Measurements from ENCODE around the gene PPM1G.

Gene PPM1G

DNA sequence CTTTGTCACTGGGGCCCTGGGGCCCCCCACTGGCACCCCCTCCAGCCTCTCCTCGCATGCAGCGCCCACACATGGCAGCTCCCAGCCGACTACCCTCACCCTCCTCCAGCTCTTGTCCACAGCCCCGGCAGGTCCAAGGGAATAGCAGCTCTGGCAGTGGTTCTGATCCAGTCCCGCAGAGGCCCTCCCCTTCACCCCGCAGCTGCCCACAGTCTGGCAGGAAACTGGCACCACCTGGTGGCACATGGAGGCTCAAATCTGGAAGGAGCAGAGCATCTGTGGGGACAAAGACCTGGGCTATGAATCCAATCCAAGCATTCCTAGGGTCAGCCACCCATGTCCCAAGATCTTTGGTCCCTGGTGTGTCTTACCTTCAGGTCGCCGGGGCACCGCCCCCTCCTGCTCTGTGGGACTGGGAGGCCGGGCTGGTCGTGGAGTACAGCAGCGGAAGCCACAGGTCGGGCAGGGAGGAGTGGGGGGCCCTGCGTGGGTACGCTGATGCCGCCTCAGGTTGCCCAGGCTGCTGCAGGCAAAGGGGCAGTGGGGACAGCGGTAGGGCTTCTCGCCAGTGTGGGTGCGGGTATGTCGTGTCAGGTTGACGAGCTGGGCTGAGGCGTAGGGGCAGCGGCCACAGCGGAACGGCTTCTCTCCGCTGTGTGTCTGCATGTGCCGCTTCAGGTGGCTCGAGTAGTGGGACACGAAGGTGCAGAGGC lies 31.1 kb downstream of the PPM1G start:
- DNase-seq, result peak in 4 of 10 donors; percentile 17 to 76 (median 26)
- intact Hi-C loops (cut with DNase I), result no loop called here

DNA sequence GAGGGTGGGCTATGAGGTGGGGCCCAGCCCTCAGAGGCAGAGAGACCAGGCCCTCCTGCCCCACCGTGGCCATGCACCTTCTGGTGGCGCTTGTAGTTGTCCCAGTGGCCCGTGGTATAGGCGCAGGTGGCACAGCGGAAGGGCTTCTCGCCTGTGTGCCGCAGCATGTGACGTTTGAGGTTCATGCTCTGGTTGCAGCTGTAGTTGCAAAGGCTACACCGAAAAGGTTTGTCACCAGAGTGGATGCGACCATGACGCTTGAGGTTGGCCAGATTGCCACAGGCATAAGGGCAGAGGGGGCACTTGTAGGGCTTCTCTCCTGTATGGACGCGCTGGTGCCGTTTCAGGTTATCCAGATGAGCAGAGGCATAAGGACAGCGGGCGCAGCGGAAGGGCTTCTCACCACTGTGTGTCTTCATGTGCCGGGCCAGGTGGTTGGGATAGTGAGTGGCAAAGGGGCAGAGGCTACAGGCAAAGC lies 31.7 kb downstream of the PPM1G start:
- DNase-seq, result no peak
- intact Hi-C loops (cut with DNase I), result no loop called here

DNA sequence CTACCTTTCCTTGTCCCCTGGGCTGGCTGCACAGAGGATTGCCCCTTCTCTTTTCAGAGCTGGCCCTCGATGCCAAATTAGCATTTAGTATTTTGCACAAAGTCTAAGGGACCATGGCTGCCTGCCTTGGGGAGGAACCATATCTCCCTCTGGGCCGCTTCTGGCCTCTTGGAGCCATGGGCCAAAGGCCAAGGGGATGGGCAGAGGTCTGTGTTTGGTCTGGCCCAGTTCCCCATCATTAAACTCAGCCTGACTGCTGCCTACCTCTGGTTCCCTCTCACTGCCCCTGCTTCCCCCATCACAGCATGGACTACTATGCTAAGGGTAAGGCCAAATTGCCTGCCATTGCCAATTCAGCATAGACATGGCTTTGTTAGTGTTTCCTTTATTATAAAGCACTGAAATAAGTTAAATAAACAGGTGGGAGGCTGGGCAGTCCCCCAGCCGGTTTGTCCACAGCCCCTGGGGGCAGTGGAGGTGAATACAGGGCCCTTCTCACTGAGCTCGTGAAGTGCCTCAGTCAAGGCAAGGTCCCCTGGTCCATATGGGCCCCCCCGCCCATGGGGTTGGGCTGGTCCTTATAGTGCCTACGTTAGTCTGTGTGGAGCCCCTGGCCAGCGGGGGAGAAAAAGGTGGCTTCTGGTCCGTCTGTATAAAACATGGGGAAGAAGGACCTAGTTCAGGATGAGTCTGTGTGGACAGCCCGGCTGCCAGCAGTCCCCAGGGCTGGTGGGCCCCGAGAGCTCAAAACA lies 32.3 kb downstream of the PPM1G start:
- no peak for DNase-seq
- intact Hi-C loops (cut with DNase I), result no loop called here

DNA sequence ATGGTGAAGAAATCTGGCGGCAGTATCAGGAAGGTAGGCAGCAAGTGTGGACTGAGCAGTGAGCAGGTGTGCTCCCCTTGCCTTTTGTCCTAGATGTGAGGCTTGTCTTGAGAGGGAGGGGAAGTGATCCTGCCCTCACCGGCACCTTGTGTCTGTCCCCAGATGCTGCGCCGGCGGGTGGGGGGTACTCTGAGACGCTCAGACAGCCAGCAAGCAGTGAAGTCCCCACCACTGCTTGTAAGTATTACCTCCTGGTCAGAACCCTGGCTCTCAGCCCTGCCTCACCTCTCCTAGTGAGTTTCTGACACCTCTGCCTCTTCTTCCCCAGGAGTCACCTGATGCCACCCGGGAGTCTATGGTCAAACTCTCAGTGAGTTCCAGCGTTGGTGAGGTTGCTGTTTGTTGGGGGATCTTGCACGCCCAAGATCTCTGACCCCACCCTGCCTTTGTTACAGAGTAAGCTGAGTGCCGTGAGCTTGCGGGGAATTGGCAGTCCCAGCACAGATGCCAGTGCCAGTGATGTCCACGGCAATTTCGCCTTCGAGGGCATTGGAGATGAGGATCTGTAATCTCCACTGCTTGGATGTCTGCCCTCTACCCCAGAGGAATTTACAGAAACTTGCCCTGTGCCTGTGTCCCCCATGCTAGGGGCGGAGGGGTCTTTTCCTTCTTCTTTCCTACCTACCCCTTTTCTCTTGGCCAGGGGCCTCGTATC lies 33.1 kb downstream of the PPM1G start:
- DNase-seq, result peak in 1 of 10 donors; percentile 56
- intact Hi-C loops (cut with DNase I), result no loop called here

DNA sequence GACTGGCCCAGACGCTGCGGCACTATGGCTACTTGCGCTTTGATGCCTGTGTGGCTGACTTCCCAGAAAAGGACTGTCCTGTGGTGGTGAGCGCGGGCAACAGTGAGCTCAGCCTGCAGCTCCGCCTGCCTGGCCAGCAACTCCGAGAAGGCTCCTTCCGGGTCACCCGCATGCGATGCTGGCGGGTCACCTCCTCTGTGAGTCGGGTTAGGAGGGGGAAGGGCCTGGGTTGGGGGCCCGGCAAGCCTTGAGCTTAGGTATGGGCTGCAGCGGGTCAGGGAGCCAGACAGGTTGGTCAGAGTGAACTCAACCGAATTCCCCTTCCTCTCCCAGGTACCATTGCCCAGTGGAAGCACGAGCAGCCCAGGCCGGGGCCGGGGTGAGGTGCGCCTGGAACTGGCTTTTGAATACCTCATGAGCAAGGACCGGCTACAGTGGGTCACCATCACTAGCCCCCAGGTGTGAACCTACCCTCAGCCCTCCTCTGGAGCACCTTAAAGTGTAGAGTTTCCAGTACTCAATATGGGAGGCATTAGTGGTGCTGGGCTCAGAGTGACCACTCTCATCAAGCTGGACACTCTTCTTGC lies 33.8 kb downstream of the PPM1G start:
- peak in 2 of 10 donors; percentile 64 to 71 for DNase-seq
- intact Hi-C loops (cut with DNase I), result no loop called here

DNA sequence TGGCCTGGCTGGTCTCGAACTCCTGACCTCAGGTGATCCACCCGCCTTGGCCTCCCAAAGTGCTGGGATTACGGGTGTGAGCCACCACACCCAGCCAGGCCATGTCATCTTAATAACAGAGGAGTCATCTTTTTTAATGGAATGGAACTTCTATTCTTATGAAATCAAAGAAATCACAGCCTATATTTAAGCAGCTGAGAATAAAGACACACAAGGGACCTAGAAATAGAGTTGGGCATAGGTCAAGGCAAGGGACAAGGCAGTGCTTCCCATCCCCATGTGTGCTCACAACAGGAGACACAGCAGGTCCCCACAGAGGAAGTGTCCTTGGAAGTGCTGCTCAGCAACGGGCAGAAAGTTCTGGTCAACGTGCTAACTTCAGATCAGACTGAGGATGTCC lies 35.8 kb downstream of the PPM1G start:
- intact Hi-C loops (cut with DNase I), result loop anchor here (5.0 kb wide), 2 partner anchors 51 to 161 kb away; partner anchors contain the start of genes ATRAID, MPV17 and SLC5A6
- DNase-seq, result no peak

DNA sequence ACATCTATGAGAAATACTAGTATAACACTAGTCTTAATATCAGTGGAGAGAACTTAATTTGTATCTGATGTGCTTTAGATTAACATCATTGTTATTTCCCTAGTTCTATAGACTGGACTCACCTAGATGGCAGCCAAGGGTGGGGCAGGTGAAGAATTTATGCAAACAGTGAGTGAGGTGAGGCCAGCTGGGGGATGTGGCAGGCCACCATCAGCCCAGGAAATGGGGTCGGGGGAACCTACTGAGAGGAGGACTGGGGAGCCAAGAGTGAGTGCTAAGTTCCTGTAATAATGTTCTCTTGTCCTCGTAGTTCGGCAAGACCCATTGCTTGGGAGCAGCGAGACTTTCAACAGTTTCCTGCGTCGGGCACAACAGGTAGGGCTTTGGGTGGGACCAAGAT lies 36.5 kb downstream of the PPM1G start:
- intact Hi-C loops (cut with DNase I), result loop anchor here (5.0 kb wide), 2 partner anchors 51 to 161 kb away; partner anchors contain the start of genes ATRAID, MPV17 and SLC5A6
- no peak for DNase-seq

DNA sequence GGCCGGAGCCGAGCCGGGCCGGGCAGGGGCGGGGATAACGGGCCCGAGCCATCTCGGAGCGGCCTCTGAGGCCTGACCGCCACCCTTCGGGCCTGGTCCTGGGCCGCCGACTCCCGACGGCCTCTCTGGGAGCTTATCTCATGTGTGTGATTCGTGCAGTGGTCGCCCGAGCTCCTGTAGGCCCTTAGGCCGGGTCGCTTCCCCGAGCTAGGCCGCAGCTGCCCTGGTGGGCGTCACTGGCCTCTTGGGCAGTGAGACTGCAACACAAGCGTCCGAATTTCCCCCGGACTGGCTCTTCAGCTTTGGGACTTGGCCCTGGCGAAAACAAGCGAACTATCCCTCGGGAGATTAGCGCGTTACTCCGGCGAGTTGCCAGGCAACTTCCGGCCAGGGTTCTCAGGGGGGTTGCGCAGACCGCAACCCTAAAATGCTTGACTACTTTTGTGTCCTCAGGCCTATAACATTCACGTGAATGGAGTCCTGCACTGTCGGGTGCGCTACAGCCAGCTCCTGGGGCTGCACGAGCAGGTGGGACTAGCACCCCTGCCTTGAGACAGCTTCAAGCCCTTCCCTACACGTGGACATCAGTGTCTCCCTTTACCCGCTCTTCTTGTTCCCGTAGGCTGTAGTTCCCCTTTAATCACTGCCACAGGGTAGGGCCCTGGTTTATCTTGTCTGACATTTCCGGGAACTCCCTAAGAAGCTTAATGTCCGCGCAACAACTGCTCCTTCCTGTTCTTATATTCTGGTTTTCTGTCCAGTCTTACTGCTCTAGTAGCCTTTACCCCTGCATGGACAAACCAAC lies 38.4 kb downstream of the PPM1G start:
- DNase-seq, result peak in 2 of 10 donors; percentile 69 to 75
- intact Hi-C loops (cut with DNase I), result loop anchor here (1.0 to 5.0 kb wide), 5 partner anchors 9 to 159 kb away; partner anchors contain the start of genes ATRAID, MPV17, PPM1G and SLC5A6

DNA sequence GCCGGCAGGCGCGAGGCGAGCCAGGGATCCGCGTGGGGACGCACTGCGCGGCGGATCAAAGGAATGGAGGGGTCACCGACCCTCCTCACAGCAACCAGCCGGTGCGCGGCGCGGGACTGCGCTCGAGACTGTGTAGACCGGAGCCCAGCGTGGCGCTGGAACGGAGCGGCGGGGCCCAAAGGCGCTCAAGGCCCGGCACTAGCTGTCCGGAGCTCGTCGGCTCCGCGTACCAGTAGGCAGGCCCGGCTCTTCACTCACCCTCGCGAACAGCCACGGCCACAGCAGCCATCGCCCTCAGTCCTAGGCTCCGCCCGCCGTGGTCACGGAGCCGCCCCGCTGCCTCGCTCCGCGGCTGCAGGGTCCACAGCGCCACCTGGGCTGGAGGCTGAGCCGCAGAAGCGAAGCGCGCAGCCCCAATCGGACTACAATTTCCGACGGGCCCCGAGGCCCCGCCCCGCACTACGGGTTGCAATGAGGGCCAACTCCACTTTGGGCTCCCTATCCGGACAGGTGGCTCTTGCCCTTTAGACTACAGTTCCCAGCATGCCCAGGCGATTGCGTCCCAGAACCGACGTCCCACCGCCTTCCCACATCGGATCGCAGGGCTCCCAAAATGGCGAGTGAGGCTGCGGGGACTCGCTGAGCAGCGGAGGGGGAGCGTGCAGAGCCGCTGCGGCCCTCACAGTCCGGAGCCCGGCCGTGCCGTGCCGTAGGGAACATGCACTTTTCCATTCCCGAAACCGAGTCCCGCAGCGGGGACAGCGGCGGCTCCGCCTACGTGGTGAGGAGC lies 39.2 kb downstream of the PPM1G start, which contains the start of the genes EIF2B4 and SNX17:
TSS of gene EIF2B4 (minus strand) at position 313 of the 790 bp plus-strand sequence. CDS start at position 289, 24 bp downstream.
TSS of gene SNX17 (plus strand) at position 591 of the 790 bp plus-strand sequence. CDS start at position 719, 128 bp downstream.
- intact Hi-C loops (cut with DNase I), result loop anchor here (1.0 to 5.0 kb wide), 5 partner anchors 10 to 158 kb away; partner anchors contain the start of genes ATRAID, MPV17, PPM1G and SLC5A6
- peak; percentile 98 to 100 (median 100) for DNase-seq

DNA sequence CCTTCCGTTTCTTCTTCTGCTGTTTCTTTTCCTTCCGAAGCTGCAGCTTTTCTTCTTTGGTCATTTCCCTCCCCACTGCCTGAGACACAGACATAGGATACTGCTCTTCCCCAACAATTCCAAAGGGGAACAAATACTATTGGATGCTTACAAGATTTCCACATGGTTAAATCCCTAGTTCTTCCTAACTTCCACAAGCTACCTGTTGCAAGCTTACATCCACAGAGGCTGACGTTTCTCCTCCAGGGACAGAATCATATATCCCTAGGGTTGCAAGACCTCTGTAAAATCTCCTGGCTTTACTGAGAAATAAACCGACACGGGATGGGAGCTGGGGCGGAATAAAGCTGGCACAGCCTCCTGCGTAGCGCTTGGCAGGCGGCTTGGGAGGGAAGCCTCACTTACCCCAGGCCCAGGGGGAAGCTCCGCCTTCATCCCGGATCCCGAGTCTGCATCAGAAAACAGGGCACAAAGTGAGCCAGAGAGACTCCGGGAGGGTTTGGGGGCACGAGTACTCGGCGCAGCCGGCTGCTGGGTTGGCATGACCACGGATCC lies 39.8 kb downstream of the PPM1G start:
- intact Hi-C loops (cut with DNase I), result loop anchor here (1.0 to 5.0 kb wide), 5 partner anchors 11 to 157 kb away; partner anchors contain the start of genes ATRAID, MPV17, PPM1G and SLC5A6
- DNase-seq, result peak in 6 of 10 donors; percentile 24 to 82 (median 39)

DNA sequence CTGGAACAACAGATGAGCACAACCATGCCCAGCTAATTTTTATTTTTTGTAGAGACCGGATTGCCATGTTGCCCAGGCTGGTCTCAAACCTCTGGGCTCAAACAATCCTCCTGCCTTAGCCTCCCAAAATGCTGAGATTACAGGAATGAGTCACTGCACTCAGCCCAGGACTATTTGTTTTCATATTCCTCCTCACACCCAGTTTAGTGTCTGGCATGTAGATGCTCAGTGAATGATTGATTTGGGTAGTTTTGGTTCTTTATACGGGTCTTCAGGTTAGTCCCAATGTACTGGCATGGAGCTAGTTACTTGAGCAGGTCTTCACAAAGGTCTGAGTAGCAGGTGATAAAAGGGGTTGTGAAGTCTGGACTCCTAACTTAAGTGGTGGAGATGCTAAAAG lies 45.5 kb downstream of the PPM1G start:
- intact Hi-C loops (cut with DNase I), result no loop called here
- no peak for DNase-seq

DNA sequence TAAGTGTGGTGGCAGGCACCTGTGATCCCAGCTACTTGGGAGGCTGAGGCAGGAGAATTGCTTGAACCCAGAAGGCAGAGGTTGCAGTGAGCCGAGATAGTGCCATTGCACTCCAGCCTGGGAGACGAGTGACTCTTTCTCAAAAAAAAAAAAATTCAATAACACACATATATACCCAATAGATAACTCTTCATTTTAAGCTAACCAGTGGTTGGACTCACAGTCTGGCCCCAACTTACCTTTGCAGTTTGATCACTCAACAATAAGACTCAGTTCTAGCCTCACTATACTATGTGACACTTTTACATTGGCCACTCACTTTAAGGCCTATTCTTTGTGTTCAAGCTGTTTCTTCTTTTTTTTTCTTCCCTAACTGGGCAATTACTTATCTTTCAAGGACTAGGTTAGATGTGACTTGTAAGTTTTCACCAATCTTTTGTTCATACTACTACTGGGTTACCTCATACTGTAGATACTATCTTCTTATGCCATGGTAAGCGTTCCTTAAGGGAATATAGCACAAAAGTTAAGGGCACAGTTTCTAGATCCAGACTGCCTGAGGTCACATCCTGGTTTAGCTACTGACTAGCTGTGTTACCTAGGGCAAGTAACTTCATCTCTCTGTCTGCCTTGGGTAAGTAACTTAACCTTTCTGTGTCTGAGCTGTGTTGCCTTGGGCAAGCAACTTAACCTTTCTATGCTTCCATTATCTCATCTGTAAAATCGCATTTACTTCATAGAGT lies 46.5 kb downstream of the PPM1G start:
- DNase-seq, result no peak
- intact Hi-C loops (cut with DNase I), result no loop called here

DNA sequence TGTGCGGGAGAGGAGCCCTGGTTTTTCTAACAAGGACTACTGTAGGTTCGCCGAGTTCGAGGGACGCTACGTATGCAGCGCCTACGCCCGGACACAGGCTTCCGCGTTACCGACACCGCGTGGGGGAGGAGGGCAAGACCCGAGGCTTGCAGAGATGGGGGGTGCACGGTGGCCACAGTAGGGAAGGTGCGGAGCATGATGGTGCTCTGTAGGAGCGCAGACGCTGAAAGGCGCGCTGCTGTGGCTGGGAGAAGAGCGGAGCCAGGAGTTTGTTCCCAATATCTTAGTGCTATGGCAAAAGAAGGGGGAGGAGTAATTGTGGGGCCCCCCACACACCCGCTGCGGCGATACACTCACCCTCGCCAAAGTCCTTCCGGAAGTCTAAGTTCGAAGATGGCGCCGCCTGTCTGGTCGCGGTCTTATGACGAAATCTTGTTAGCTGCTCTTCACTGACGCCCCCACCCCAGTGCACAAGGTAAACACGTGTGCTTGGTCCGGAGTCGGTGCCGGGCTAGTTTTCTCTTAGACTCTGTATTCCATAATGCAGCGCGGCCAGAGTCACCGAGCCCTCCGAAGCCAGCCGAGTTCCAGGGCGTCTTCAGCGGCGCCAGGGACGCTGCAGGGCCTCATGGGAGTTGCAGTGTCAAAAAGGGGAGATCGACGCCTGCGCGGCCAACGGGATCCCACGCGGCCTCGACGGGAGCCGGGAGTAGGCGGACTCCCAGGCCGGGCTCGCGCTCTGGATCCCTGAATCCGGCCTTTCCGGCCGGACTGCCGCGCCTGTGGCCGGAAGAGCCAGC lies 52.8 kb downstream of the PPM1G start, which contains the start of gene GTF3C2:
TSS of gene GTF3C2 (minus strand) at position 383 of the 800 bp plus-strand sequence. CDS start 13,210 bp downstream, outside the sequence.
- intact Hi-C loops (cut with DNase I), result loop anchor here (1.0 to 5.0 kb wide), 2 partner anchors 14 to 34 kb away; partner anchors contain the start of genes EIF2B4, MPV17 and SNX17
- DNase-seq, result peak; percentile 91 to 99 (median 95)

DNA sequence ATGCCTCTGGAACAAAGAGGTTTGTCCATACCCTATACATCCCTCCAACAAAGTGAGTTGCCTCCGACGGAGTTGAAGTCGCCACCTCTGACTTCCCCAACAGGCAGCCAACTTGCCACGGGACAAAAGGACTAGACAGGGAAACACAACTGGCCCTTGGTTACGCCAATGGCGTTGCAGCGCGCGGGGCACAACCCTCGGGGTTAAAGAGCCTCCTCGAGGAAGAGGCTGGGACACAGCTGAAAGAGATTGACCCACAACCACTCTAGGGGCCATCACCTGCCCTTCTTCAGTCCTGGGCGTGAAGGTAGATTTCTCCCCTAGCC lies 53.4 kb downstream of the PPM1G start:
- peak in 2 of 10 donors; percentile 29 to 82 for DNase-seq
- intact Hi-C loops (cut with DNase I), result loop anchor here (5.0 kb wide), 1 partner anchor 34 kb away; the partner anchor contains the start of gene MPV17

DNA sequence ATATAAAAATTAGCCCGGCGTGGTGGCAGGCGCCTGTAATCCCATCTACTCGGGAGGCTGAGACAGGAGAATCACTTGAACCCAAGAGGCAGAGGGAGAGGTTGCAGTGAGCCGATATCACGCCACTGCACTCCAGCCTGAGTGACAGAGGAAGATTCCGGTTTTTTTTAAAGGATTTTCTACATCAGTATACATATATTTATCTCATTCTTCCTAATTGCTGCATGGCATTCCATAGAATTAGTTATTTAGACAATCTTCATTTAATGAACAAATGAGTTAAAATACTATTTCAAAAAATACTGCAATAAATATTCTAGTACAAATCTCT lies 54.8 kb downstream of the PPM1G start:
- intact Hi-C loops (cut with DNase I), result no loop called here
- DNase-seq, result no peak

Data from posterior cingulate gyrus (tissue), 11 donors.